H9 (cell line): ENCODE results near the gene RAB31. TPM values are rescaled to one million over a fixed set of nuclear protein-coding genes. Genes with fewer than 3 reads are reported as not detected.

Source experiments
- DNase-seq: peaks from one replicate; pipeline ENCODE4 v3.0.0-alpha.2; 2017
- H2AFZ ChIP-seq: one replicate; pipeline ENCODE4 v1.6.1; 2013; ENCODE audit warnings: mild to moderate bottlenecking, low read length, control low read depth, moderate library complexity
- H2AK5ac ChIP-seq: 2 replicates; pipeline ENCODE4 v1.6.1; 2013; ENCODE audit warnings: low read length, control low read depth, mixed read lengths; ENCODE audit not compliant: insufficient read length
- H2BK120ac ChIP-seq: one replicate; pipeline ENCODE4 v1.6.1; 2013; ENCODE audit warnings: low read depth, mild to moderate bottlenecking, low read length, control low read depth, inconsistent platforms; ENCODE audit not compliant: poor library complexity, severe bottlenecking
- H2BK12ac ChIP-seq: 2 replicates; pipeline ENCODE4 v1.6.1; 2013; ENCODE audit warnings: low read length, control low read depth, mixed read lengths, low read depth; ENCODE audit not compliant: insufficient read length
- H2BK15ac ChIP-seq: 2 replicates; pipeline ENCODE4 v1.6.1; 2013; ENCODE audit warnings: low read depth, low read length, control low read depth
- H2BK20ac ChIP-seq: one replicate; pipeline ENCODE4 v1.6.1; 2013; ENCODE audit warnings: low read depth, mild to moderate bottlenecking, low read length, control low read depth, inconsistent platforms; ENCODE audit not compliant: poor library complexity, severe bottlenecking
- H2BK5ac ChIP-seq: 2 replicates; pipeline ENCODE4 v1.6.1; 2013; ENCODE audit warnings: low read length, control low read depth, mixed read lengths; ENCODE audit not compliant: insufficient read length
- H3K14ac ChIP-seq: 2 replicates; pipeline ENCODE4 v1.6.1; 2013; ENCODE audit warnings: low read length, control low read depth; ENCODE audit not compliant: insufficient read depth
- H3K18ac ChIP-seq: 2 replicates; pipeline ENCODE4 v1.6.1; 2013; ENCODE audit warnings: low read depth, mild to moderate bottlenecking, mixed read lengths, low read length, control low read depth; ENCODE audit not compliant: insufficient read length
- H3K23ac ChIP-seq: 2 replicates; pipeline ENCODE4 v1.6.1; 2013; ENCODE audit warnings: low read length, control low read depth, mixed read lengths, low read depth; ENCODE audit not compliant: insufficient read length
- H3K23me2 ChIP-seq: 2 replicates; pipeline ENCODE4 v1.6.1; 2013; ENCODE audit warnings: low read depth, mild to moderate bottlenecking, mixed read lengths, low read length, control low read depth; ENCODE audit not compliant: insufficient read length, poor library complexity, severe bottlenecking
- H3K27ac ChIP-seq: 2 replicates; pipeline ENCODE4 v1.5.1; 2013; ENCODE audit warnings: low read length, control low read depth, mixed read lengths, low read depth; ENCODE audit not compliant: insufficient read length
- H3K27me3 ChIP-seq: 2 replicates; pipeline ENCODE4 v1.6.1; 2013; ENCODE audit warnings: low read length, control low read depth, inconsistent platforms; ENCODE audit not compliant: insufficient read depth
- H3K4ac ChIP-seq: 2 replicates; pipeline ENCODE4 v1.6.1; 2013; ENCODE audit warnings: low read depth, mild to moderate bottlenecking, control low read depth, inconsistent platforms, low read length, moderate library complexity
- H3K4me1 ChIP-seq: 2 replicates; pipeline ENCODE4 v1.6.1; 2013; ENCODE audit warnings: low read length, control low read depth, inconsistent platforms; ENCODE audit not compliant: insufficient read depth
- H3K4me2 ChIP-seq: 2 replicates; pipeline ENCODE4 v1.6.1; 2013; ENCODE audit warnings: low read length, control low read depth, mixed read lengths; ENCODE audit not compliant: insufficient read length, insufficient read depth
- H3K56ac ChIP-seq: 2 replicates; pipeline ENCODE4 v1.6.1; 2013; ENCODE audit warnings: low read depth, mild to moderate bottlenecking, mixed read lengths, low read length, control low read depth; ENCODE audit not compliant: insufficient read length
- H3K79me1 ChIP-seq: 2 replicates; pipeline ENCODE4 v1.6.1; 2013; ENCODE audit warnings: low read depth, mild to moderate bottlenecking, moderate library complexity, low read length, control low read depth, inconsistent platforms; ENCODE audit not compliant: insufficient read depth, poor library complexity, severe bottlenecking
- H3K79me2 ChIP-seq: 2 replicates; pipeline ENCODE4 v1.6.1; 2013; ENCODE audit warnings: low read length, control low read depth, inconsistent platforms; ENCODE audit not compliant: insufficient read depth
- H3K9ac ChIP-seq: 2 replicates; pipeline ENCODE4 v1.6.1; 2013; ENCODE audit warnings: low read length, control low read depth, mixed read lengths; ENCODE audit not compliant: insufficient read length; ENCODE audit errors: extremely low read depth
- H3K9me3 ChIP-seq: one replicate; pipeline ENCODE4 v1.6.1; 2013; ENCODE audit warnings: low read depth, low read length, inconsistent platforms; ENCODE audit not compliant: control insufficient read depth
- H3T11ph ChIP-seq: one replicate; pipeline ENCODE4 v1.6.1; 2013; ENCODE audit warnings: mild to moderate bottlenecking, low read length, control low read depth, inconsistent platforms
- H4K20me1 ChIP-seq: one replicate; pipeline ENCODE4 v1.6.1; 2013; ENCODE audit not compliant: control insufficient read depth, insufficient read length, insufficient read depth
- H4K5ac ChIP-seq: 2 replicates; pipeline ENCODE4 v1.6.1; 2013; ENCODE audit warnings: low read depth, mild to moderate bottlenecking, mixed read lengths, low read length, control low read depth; ENCODE audit not compliant: insufficient read length
- H4K8ac ChIP-seq: replicated peaks from 2 replicates; pipeline ENCODE4 v1.6.1; 2013; ENCODE audit warnings: low read length, control low read depth, mixed read lengths, low read depth; ENCODE audit not compliant: insufficient read length
- H4K91ac ChIP-seq: 2 replicates; pipeline ENCODE4 v1.6.1; 2013; ENCODE audit warnings: low read depth, mild to moderate bottlenecking, moderate library complexity, mixed read lengths, low read length, control low read depth; ENCODE audit not compliant: insufficient read length
- H3K27ac Mint-ChIP-seq, 3 experiments: 2 replicates in 2 of 3; 3 replicates in 1 of 3; pipeline ENCODE4 v1.8.0; 2020 to 2021; ENCODE audit warnings: mixed read lengths in 3 of 3, mild to moderate bottlenecking in 1 of 3, moderate library complexity in 1 of 3
- H3K27me3 Mint-ChIP-seq: 2 replicates; pipeline ENCODE4 v1.8.0; 2021; ENCODE audit warnings: low read depth, mild to moderate bottlenecking, moderate library complexity, mixed read lengths
- H3K36me3 Mint-ChIP-seq, 3 experiments: 2 replicates in 2 of 3; 3 replicates in 1 of 3; pipeline ENCODE4 v1.8.0; 2020 to 2021; ENCODE audit warnings: low read depth in 3 of 3, mixed read lengths in 3 of 3; ENCODE audit not compliant: insufficient read depth in 1 of 3
- H3K4me1 Mint-ChIP-seq, 2 experiments: 2 replicates each; pipeline ENCODE4 v1.8.0; 2020; ENCODE audit warnings: mixed read lengths in 2 of 2
- H3K4me3 Mint-ChIP-seq, 2 experiments: 2 replicates in 1 of 2; 3 replicates in 1 of 2; pipeline ENCODE4 v1.8.0; 2020 to 2021; ENCODE audit warnings: mild to moderate bottlenecking in 2 of 2, mixed read lengths in 2 of 2, moderate library complexity in 1 of 2
- H3K9me3 Mint-ChIP-seq, 2 experiments: 2 replicates in 1 of 2; 3 replicates in 1 of 2; pipeline ENCODE4 v1.8.0; 2020; ENCODE audit warnings: mild to moderate bottlenecking in 2 of 2, mixed read lengths in 2 of 2, moderate library complexity in 1 of 2
- WGBS: extraction: QIAGEN DNeasy Blood & Tissue Kit; methylation state at CpG from one replicate; pipeline ENCODE4 v1.1.7; 2013; ENCODE audit warnings: missing lambda C conversion rate, low lambda C conversion rate, mixed read lengths; ENCODE audit not compliant: insufficient read length; ENCODE audit errors: extremely low coverage; 5-methylcytosine and 5-hydroxymethylcytosine counted together
- total RNA-seq: library from RNA; stranded (reverse); gene quantifications from 2 replicates; pipeline ENCODE4 v1.2.1, GENCODE V29; 2021
- TF ChIP-seq, protein P1 (sequence below): fragments of 200-600 bp; sonication (generic); conservative IDR thresholded peaks from 3 replicates; pipeline ENCODE4 v1.8.0; 2021; ENCODE audit warnings: antibody characterized with exemption, mild to moderate bottlenecking

The RAB31 gene
- total RNA-seq, 1 experiment from 2014 or later, result 22.4 TPM

DNA sequence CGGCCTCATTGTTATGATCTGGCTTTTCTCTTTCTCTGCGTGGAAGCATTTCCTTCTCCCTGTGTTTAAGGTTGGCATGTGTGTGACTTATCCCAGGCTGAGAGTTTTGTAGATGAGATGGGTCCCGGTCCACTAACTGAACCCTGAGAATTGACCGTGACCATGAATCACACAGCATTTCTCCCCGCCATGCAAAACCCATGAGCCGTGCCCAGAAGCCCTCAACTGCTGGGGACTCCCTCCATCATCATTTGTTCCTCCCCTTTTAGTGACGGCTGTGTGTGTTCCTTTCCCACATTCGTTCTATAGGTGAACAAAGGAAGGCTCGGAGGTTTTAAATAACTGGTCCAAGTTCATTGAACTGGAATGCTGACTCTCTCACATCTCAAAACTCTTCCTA is 147.6 kb downstream of the RAB31 start:
- H3K4me2 ChIP-seq, result no peak overlapping the region
- no peaks in the 10 kb centered on the region for H3K23me2 ChIP-seq
- no peak overlapping the region for H3T11ph ChIP-seq
- no peak overlapping the region for H2BK20ac ChIP-seq
- H3K18ac ChIP-seq, result no peak overlapping the region
- H4K5ac ChIP-seq, result no peak overlapping the region
- no peak overlapping the region for H3K9ac ChIP-seq
- no peak overlapping the region for H2AK5ac ChIP-seq
- no peak overlapping the region for H3K56ac ChIP-seq
- H3K14ac ChIP-seq, result no peak overlapping the region; the same call in 1 of the 2 replicates
- no peak overlapping the region for H3K27ac ChIP-seq
- Mint-ChIP-seq H3K27me3 (no peaks in the 10 kb centered on the region), H3K9me3 (peaks cover 4 to 5% of the 10 kb centered on the region in 2 experiments; a peak in 4 of 5 replicates), H3K36me3 (peaks cover 2 to 6% (median 4%) of the 10 kb centered on the region in 3 experiments; a peak in 4 of 7 replicates), H3K4me1 (peaks cover 0 to 6% of the 10 kb centered on the region in 2 experiments; a peak in 3 of 4 replicates), H3K27ac (peak overlapping the region in 2 of 3 experiments; percentile 33 to 49; a peak in 4 of 7 replicates), H3K4me3 (no peak overlapping the region)
- no peak overlapping the region for H2BK15ac ChIP-seq
- H2BK12ac ChIP-seq, result no peak overlapping the region
- H3K4me1 ChIP-seq, result no peaks in the 10 kb centered on the region
- no peaks in the 10 kb centered on the region for H3K27me3 ChIP-seq
- no peak overlapping the region for H2BK120ac ChIP-seq
- no peaks in the 10 kb centered on the region for H3K79me1 ChIP-seq
- no peak overlapping the region for H3K4ac ChIP-seq
- H4K91ac ChIP-seq, result no peak overlapping the region
- no peaks in the 10 kb centered on the region for H3K9me3 ChIP-seq
- no peak overlapping the region for H2AFZ ChIP-seq
- H3K79me2 ChIP-seq, result no peaks in the 10 kb centered on the region
- H4K20me1 ChIP-seq, result no peaks in the 10 kb centered on the region
- no CpG with 5 or more reads among the region's 9 CpGs for WGBS
- TF ChIP-seq, protein P1, sequence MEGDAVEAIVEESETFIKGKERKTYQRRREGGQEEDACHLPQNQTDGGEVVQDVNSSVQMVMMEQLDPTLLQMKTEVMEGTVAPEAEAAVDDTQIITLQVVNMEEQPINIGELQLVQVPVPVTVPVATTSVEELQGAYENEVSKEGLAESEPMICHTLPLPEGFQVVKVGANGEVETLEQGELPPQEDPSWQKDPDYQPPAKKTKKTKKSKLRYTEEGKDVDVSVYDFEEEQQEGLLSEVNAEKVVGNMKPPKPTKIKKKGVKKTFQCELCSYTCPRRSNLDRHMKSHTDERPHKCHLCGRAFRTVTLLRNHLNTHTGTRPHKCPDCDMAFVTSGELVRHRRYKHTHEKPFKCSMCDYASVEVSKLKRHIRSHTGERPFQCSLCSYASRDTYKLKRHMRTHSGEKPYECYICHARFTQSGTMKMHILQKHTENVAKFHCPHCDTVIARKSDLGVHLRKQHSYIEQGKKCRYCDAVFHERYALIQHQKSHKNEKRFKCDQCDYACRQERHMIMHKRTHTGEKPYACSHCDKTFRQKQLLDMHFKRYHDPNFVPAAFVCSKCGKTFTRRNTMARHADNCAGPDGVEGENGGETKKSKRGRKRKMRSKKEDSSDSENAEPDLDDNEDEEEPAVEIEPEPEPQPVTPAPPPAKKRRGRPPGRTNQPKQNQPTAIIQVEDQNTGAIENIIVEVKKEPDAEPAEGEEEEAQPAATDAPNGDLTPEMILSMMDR, result no peak
- no peak overlapping the region for H4K8ac ChIP-seq
- DNase-seq, result no peak
- no peak overlapping the region for H3K23ac ChIP-seq
- no peak overlapping the region for H2BK5ac ChIP-seq
